Neural cell (in vitro differentiated cells): Measurements from ENCODE around the gene SLC25A11.

Experiments used
- EP300 ChIP-seq: fragments of 450-650 bp; conservative IDR thresholded peaks from 2 replicates; pipeline ENCODE4 v1.6.1; 2014; ENCODE audit warnings: antibody characterized with exemption, mild to moderate bottlenecking, moderate library complexity; ENCODE audit not compliant: poor library complexity, severe bottlenecking
- EZH2 ChIP-seq: fragments of 200-600, 300-800 bp; shearing (Covaris generic), sonication (generic); IDR thresholded peaks from 2 replicates; pipeline ENCODE4 v1.6.1; 2014; ENCODE audit warnings: antibody characterized with exemption, low read length, borderline replicate concordance, mild to moderate bottlenecking; ENCODE audit not compliant: insufficient read depth, poor library complexity, severe bottlenecking
- MXI1 ChIP-seq: fragments of 450-650 bp; conservative IDR thresholded peaks from 2 replicates; pipeline ENCODE4 v1.6.1; 2014; ENCODE audit warnings: antibody characterized with exemption, mild to moderate bottlenecking; ENCODE audit not compliant: poor library complexity, severe bottlenecking
- POLR2AphosphoS5 ChIP-seq: IDR thresholded peaks from 2 replicates; pipeline ENCODE4 v1.6.1; 2012
- RAD21 ChIP-seq: fragments of 450-650 bp; conservative IDR thresholded peaks from 2 replicates; pipeline ENCODE4 v1.6.1; 2014; ENCODE audit warnings: antibody characterized with exemption, mild to moderate bottlenecking, moderate library complexity
- TAF1 ChIP-seq: IDR thresholded peaks from 2 replicates; pipeline ENCODE4 v1.6.1; 2012; ENCODE audit warnings: low read depth
- TF ChIP-seq, protein P1 (sequence below): fragments of 450-650 bp; IDR thresholded peaks from 2 replicates; pipeline ENCODE4 v1.5.1; 2014; ENCODE audit warnings: antibody characterized with exemption, mild to moderate bottlenecking, moderate library complexity; ENCODE audit not compliant: poor library complexity, severe bottlenecking

DNA sequence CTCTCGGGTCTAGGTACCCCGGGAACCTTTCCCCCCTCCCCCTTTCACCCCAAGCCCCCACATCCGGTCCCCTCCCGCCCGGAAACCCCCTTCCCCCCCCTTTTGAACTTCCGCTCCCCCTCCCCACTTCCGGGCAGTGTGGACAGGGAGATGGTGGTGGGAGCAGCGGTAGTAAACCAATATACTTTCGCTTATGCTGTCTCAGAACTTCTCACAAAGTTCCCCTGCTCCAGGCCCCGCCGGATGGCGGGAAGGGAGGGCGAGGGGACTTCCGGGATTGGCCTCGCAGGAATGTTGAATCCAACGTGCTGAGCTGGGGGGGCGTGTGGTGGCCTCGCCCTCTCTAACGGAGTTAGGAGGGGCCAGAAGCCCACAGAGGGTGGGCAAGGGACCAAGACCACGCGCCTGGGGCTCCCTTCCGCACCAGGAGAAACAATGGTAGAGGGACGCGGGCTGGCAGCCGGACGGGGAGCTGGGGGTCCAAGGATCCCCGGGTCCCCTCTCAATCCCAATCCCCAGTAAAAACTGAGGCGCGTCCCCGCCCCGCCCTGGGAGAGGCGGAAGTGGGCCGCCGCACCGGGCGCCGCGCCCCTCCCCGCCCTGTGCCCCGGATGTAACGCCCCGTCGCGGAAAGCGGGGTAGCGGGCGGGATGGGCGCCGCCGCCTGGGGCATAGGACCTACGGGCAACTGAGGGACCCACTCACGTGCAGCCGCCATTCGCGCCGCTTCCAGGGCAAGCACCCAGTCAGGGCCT, 7.7 kb upstream of the SLC25A11 start:
- TF ChIP-seq, protein P1, sequence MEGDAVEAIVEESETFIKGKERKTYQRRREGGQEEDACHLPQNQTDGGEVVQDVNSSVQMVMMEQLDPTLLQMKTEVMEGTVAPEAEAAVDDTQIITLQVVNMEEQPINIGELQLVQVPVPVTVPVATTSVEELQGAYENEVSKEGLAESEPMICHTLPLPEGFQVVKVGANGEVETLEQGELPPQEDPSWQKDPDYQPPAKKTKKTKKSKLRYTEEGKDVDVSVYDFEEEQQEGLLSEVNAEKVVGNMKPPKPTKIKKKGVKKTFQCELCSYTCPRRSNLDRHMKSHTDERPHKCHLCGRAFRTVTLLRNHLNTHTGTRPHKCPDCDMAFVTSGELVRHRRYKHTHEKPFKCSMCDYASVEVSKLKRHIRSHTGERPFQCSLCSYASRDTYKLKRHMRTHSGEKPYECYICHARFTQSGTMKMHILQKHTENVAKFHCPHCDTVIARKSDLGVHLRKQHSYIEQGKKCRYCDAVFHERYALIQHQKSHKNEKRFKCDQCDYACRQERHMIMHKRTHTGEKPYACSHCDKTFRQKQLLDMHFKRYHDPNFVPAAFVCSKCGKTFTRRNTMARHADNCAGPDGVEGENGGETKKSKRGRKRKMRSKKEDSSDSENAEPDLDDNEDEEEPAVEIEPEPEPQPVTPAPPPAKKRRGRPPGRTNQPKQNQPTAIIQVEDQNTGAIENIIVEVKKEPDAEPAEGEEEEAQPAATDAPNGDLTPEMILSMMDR = no peak
- TF ChIP-seq TAF1 (no peak), EZH2 (no peak), RAD21 (no peak), MXI1 (no peak), EP300 (no peak), POLR2AphosphoS5 (no peak)
